HG02852 (cell line): Measurements from ENCODE around the gene RNF10.
"Not testable (repeated sequence)": the region's sequence is repeated elsewhere in the genome, so short reads cannot be mapped to it uniquely, and the experiment has no call there.

Experiments used
- ATAC-seq: cut with Tn5 transposase; IDR thresholded peaks from one replicate; pipeline ENCODE4 v1.9.1; 2021; ENCODE audit warnings: mild to moderate bottlenecking, moderate library complexity; ENCODE audit not compliant: unreplicated experiment

The RNF10 gene

DNA sequence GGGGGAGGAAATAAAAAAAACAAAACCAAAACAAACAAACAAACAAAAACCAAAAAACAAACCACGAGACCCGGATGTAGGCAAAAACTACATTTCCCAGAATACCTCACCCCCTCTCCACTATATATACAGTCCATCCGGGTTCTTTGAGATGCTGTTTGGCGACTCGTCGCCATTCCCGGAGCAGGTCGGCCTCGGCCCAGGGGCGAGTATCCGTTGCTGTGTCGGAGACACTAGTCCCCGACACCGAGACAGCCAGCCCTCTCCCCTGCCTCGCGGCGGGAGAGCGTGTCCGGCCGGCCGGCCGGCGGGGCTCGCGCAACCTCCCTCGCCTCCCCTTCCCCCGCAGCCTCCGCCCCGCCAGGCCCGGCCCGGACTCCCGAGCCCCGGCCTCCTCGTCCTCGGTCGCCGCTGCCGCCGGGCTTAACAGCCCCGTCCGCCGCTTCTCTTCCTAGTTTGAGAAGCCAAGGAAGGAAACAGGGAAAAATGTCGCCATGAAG lies at the start of gene RNF10:
Gene RNF10, plus strand, starts transcription at position 154 of the 500 bp plus-strand sequence. CDS start 456 bp downstream, outside the sequence.
- no peak for ATAC-seq

- ATAC-seq, result no peak
These were observed 47.9 kb upstream of the RNF10 start for GRCh38 chr12:120485961-120486881.

- ATAC-seq, result not testable (repeated sequence)
These were observed 46.6 kb upstream of the RNF10 start for GRCh38 chr12:120487552-120487951.

- no peak for ATAC-seq
These were observed 46.0 kb upstream of the RNF10 start for GRCh38 chr12:120488057-120488640.

GRCh38 chr12:120489018-120489417 lies 45.1 kb upstream of the RNF10 start:
- ATAC-seq, result no peak

GRCh38 chr12:120490325-120490724 lies 43.8 kb upstream of the RNF10 start:
- no peak for ATAC-seq

DNA sequence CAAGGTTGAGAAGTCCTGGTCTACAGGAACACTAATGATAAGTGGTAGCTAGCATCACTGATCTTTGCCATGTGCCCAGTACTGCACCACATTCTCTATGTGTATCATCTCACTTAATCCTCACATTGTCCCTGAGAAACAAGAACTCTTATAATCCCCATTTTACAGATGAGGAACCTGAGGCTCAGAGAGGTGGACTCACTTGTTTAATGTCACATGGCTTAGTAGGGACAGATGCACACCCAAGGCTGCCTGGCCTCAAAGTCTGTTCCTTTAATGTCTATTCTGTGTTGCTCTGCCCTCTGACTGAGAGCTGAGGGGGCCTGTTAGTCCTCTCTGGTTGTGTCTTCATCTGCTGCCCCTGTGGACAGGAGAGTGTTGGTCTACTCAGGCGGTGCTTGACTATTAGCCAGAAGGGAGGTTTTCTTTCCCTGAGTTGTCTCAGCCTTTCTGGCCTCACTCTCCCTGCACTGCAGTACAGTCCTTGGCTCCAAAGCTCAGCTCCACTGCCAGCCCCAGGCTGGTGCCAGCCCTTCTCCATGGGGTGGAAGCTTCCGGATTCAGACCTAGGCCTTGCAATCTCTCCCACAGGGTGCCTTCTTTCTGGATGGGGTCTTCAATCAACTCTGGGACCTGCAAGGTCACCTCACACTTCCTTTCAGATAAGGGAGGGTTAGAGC lies 43.2 kb upstream of the RNF10 start:
- ATAC-seq, result no peak

DNA sequence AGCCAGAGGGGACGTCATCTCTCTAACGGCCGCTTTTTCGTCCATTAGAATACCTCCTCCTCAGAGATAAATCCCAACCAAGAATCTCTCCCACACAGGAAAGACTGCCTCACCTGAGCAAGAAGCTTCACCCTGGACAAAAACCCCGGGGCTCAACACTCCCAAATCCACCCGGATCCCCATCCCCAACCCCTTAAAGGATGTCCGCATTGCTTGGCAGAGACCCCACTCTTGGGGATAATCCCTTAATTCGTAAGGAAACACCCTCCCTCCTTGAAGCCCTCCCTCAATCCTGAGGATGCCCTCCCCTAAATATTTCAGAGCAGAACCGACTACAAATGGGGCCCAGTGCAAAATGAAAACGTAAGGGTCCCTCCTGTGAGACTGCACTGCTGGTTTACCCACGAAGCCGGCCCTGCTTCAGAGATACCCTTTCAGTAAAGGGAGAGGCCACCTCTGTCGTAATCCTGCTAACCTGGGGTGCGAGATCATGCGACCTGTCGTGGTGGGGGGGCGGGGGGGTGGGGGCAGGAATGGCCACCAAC lies 38.9 kb upstream of the RNF10 start:
- peak; percentile 12 for ATAC-seq

DNA sequence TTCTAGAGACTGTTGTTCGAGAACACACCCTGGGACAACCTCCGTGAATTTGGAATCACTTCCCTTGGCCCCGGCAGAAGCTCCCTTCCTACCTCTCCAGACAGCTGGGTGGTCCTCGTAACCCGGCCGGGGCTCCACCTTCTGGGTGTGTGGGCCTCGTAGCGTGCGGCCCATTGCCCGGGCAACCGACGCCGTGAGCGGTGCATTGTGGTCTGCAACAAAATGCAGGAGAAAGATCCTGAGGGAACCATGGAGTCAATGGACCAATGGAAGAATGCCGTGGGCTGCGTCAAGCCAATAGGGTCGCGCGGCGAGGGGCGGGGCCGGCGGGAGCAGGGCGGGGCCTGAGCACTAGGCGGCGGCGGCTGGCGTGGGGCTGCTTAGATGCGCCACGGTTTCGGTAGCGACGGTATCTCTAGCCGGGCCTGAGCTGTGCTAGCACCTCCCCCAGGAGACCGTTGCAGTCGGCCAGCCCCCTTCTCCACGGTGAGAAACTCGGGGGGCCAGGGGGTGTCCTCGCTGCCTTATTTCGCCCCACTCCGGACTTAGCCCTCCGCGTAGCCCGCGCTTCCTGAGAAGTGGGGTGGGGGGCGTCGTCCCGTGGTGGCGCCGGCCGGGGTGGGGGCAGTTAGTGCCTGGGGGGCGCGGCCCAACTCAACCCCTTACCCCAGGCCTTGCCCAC lies 38.3 kb upstream of the RNF10 start, which contains the start of gene DYNLL1:
Gene DYNLL1, plus strand, starts transcription at position 383 of the 682 bp plus-strand sequence. CDS start 309 bp downstream, outside the sequence.
- ATAC-seq, result peak; percentile 94

- no peak for ATAC-seq
These were observed 37.5 kb upstream of the RNF10 start for GRCh38 chr12:120496413-120497340.

- ATAC-seq, result no peak
These were observed 36.5 kb upstream of the RNF10 start for GRCh38 chr12:120497524-120498150.

- no peak for ATAC-seq
These were observed 35.2 kb upstream of the RNF10 start for GRCh38 chr12:120498870-120499515.

DNA sequence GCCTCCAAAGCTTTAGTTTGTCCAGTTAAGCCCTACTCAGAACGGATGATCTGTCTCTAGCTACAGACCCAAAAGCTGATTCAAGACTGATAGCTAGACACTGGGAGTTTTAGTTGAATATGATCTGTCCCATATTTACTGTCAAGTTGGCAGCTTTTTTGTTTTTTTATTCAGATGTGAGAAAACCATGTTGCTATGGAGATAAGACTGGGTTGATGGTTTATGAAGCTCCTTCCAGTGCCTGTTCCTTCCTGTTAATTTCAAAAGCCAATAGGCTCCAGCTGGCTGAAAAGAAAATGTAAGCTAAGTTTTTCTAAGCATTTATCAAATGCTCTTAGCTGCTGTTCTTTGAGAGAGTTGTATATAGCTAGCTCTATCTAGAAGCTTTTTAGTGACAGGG lies 33.6 kb upstream of the RNF10 start:
- ATAC-seq, result no peak

GRCh38 chr12:120504587-120504986 lies 29.6 kb upstream of the RNF10 start:
- ATAC-seq, result no peak

GRCh38 chr12:120508537-120508936 lies 25.6 kb upstream of the RNF10 start:
- no peak for ATAC-seq

GRCh38 chr12:120514002-120514401 lies 20.2 kb upstream of the RNF10 start:
- ATAC-seq, result no peak

DNA sequence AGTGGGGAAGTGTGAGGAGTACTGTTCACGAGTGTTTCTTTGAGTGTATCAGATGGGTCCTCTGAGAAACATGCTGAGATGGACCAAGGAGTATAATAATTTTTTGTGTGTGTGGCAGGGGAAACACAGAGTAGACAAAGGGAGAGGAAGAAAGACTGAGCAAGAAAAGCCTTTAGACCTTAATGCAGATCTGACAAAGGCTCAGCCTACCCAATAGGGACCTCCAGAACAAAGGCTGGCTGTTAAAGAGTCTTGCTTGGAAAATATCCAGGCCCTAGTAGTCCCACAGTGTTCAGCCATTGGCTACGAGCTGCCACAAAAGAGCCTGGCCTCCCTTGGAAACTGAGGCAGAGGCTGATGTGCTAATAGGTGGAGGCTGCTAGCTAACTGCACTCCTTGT lies 18.7 kb upstream of the RNF10 start:
- ATAC-seq, result no peak

GRCh38 chr12:120519324-120519723 lies 14.8 kb upstream of the RNF10 start:
- ATAC-seq, result not testable (repeated sequence)
